ENCODE measurements around the gene UPP2.

The UPP2 gene

GRCh38 chr2:158112992-158113391, 11.3 kb downstream of the UPP2 start:
- no peak for DNase-seq

GRCh38 chr2:158113741-158114295, 12.1 kb downstream of the UPP2 start:
- no peak for DNase-seq

- no peak for DNase-seq
These were observed 12.8 kb downstream of the UPP2 start for GRCh38 chr2:158114516-158114915.

- DNase-seq, result no peak
These were observed 13.6 kb downstream of the UPP2 start for GRCh38 chr2:158115202-158115767.

GRCh38 chr2:158116936-158117335, 15.3 kb downstream of the UPP2 start:
- DNase-seq, result no peak

GRCh38 chr2:158120102-158120501, 18.4 kb downstream of the UPP2 start:
- no peak for DNase-seq

GRCh38 chr2:158120664-158121641, 19.3 kb downstream of the UPP2 start:
- no peak for DNase-seq

GRCh38 chr2:158124896-158125295, 23.2 kb downstream of the UPP2 start:
- no peak for DNase-seq

GRCh38 chr2:158125756-158126498, 24.3 kb downstream of the UPP2 start:
- no peak for DNase-seq

GRCh38 chr2:158127380-158127804, 25.7 kb downstream of the UPP2 start:
- no peak for DNase-seq

- DNase-seq, result no peak
These were observed 26.7 kb downstream of the UPP2 start for GRCh38 chr2:158128168-158128973.

GRCh38 chr2:158129037-158129436, 27.4 kb downstream of the UPP2 start:
- no peak for DNase-seq

GRCh38 chr2:158130832-158131473, 29.3 kb downstream of the UPP2 start:
- no peak for DNase-seq

- no peak for DNase-seq
These were observed 29.8 kb downstream of the UPP2 start for GRCh38 chr2:158131483-158131912.

GRCh38 chr2:158131919-158132566, 30.4 kb downstream of the UPP2 start:
- DNase-seq, result no peak

GRCh38 chr2:158134055-158134454, 32.4 kb downstream of the UPP2 start:
- DNase-seq, result no peak

GRCh38 chr2:158134655-158135054, 33.0 kb downstream of the UPP2 start:
- no peak for DNase-seq

- DNase-seq, result no peak
These were observed 33.4 kb downstream of the UPP2 start for GRCh38 chr2:158135096-158135495.

GRCh38 chr2:158138255-158138654, 36.6 kb downstream of the UPP2 start:
- no peak for DNase-seq

- DNase-seq, result no peak
These were observed 38.5 kb downstream of the UPP2 start for GRCh38 chr2:158140201-158140600.

GRCh38 chr2:158142165-158142564, 40.5 kb downstream of the UPP2 start:
- no peak for DNase-seq

Measured in CD4-positive, alpha-beta T cell treated with Interleukin-10 for 1 hour (primary cell).